B cell (primary cell): Measurements from ENCODE around the gene PTPRN2.

ENCODE experiments used
- CTCF ChIP-seq: fragments of 200-600 bp; IDR thresholded peaks from one replicate; pipeline ENCODE4 v1.8.0; 2022; ENCODE audit warnings: antibody characterized with exemption, mild to moderate bottlenecking
- EZH2 ChIP-seq: IDR thresholded peaks from 2 replicates; pipeline ENCODE4 v1.6.1; 2012; ENCODE audit warnings: borderline replicate concordance, low read depth, mild to moderate bottlenecking, moderate library complexity, low read length; ENCODE audit not compliant: insufficient read depth, poor library complexity, severe bottlenecking

GRCh38 chr7:158325530-158326381 is 261.9 kb downstream of the PTPRN2 start:
- TF ChIP-seq CTCF = no peak
- no peak for TF ChIP-seq EZH2
